Activated T-cell treated with anti-CD3 and anti-CD28 coated beads for 24 hours (primary cell): ENCODE data around the gene OR6C2.
"Not testable (repeated sequence)": the region's sequence is repeated elsewhere in the genome, so short reads cannot be mapped to it uniquely, and the experiment has no call there.

Source experiments
- DNase-seq: peaks from one replicate; pipeline ENCODE4 v3.0.0-alpha.2; 2020; ENCODE audit warnings: low read depth

OR6C2 gene

DNA sequence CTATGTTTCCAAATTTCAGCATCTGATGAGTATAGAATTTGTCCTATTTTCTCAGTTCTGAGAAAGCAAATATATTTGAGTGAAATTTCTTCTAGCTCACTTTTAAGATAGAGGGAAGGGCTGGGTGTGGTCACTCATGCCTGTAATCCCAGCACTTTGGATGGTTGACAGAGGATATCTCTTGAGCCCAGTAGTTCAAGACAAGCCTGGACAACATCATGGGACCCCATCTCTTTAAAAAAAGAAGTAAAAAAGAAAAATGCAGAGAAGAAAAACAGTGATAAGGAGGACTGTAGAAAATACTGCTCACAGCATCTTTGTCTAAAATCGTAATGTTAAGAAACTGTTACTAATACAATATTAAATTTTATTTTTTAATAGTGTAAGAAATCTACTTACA, 28.4 kb downstream of the OR6C2 start:
- no peak for DNase-seq

DNA sequence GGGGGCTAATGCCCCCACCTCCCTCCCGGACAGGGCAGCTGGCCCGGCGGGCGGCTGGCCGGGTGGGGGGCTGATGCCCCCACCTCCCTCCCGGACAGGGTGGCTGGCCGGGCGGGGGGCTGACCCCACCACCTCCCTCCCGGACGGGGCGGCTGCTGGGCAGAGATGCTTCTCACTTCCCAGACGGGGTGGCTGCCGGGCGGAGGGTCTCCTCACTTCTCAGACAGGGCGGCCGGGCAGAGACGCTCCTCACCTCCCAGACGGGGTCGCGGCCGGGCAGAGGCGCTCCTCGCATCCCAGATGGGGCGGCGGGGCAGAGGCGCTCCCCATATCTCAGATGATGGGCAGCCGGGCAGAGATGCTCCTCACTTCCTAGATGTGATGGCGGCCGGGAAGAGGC, 35.3 kb downstream of the OR6C2 start:
- DNase-seq, result not testable (repeated sequence)

DNA sequence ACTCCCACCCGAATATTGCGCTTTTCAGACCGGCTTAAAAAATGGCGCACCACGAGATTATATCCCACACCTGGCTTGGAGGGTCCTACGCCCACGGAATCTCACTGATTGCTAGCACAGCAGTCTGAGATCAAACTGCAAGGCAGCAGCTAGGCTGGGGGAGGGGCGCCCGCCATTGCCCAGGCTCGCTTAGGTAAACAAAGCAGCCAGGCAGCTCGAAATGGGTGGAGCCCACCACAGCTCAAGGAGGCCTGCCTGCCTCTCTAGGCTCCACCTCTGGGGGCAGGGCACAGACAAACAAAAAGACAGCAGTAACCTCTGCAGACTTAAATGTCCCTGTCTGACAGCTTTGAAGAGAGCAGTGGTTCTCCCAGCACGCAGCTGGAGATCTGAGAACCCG, 40.4 kb downstream of the OR6C2 start:
- not testable (repeated sequence) for DNase-seq

DNA sequence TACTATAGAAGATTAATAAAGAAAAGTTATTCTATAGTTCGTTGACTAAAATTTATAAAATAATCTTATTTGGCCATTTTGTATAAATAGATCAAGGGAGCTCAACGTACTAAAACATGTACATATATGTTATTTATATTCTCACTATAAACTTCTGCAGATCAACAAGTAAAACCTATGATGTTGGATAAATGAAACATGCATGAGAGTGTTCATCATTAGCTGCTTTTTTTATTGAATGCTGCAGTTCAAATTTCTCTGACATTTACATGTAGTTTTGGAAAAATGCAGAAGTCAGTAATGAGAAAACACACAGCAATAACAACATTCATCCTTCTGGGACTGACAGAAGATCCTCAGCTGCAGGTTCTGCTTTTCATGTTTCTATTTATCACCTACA, 48.2 kb downstream of the OR6C2 start, which contains the start of gene OR6C68:
OR6C68 (plus strand) TSS at position 301 of the 400 bp plus-strand sequence; CDS start at position 301, 0 bp downstream.
- DNase-seq, result no peak

DNA sequence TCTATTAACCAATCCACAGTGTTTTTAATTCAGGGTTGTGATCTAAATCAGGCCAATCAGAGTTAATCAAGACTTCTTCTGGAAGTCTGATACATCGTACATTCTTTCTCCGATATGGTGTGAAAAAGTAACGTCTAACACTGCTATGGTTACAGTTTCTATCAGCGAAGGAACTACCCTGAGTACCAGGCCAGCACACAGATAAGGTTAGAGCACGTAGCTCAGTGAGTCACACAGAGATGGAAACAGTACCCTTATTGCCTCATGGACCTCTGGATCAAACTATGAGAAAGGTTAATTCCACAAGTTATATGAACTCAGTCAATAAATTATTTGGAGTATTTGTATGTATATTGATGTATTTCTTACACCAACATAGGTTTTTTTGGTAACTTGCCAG, 51.6 kb downstream of the OR6C2 start:
- no peak for DNase-seq

DNA sequence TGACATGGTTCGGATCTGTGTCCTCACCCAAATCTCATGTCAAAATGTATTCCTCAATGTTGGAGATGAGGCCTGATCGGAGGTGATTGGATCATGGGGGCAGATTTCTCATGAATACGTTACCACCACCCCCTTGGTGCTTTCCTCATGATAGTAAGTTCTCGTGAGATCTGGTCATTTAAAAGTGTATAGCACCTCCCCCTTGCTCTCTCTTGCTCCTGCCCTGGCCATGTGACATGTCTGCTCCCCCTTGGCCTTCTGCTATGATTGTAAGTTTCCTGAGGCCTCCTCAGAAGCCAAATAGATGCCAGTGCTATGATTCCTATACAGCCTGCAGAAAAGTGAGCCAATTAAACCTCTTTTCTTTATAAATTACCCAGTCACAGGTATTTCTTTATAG, 55.4 kb downstream of the OR6C2 start:
- DNase-seq, result no peak

DNA sequence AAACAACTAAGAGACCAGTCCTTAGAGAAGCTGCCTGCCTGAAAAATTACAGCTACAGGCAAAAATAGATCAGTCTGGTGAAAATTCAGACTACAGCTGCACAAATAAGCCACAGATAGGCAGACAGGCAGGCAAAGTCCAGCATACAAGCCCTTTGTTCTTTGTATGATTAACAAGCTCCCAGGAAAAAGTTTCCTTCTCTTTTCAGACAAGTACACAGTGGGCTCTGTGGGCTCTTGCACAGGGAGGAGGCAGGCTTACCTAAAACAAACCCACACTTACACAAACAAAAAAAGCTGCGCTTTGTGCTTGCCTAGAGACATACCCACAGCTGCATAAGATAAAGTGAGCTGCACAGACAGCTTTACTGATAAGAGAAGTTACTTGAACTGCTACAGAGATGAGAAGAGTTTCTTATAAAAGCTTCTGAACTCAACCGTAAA, 56.0 kb downstream of the OR6C2 start:
- DNase-seq, result no peak

DNA sequence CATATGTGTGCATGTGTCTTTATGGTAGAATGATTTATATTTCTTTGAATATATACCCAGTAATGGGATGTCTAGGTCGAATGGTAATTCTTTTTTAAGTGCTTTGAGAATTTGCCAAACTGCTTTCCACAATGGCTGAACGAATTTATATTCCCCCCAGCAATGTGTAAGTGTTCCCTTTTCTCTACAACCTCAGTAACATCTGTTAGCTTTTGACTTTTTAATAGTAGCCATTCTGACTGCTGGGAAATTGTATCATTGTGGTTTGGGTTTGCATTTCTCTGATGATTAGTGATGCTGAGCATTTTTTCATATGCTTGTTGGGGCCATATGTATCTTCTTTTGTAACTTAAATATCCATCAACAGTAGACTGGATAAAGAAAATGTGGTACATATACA, 57.7 kb downstream of the OR6C2 start:
- DNase-seq, result no peak
